ENCODE data around the gene RGS13. TPM values are rescaled to one million over a fixed set of nuclear protein-coding genes. Genes with fewer than 3 reads are reported as not detected.

The RGS13 gene
- total RNA-seq (under 1 TPM in 2 of 9 donors, not detected in 7; 0.06 to 0.51 TPM), polyA plus RNA-seq (under 1 TPM in 1 of 3 donors, not detected in 2; 0.13 TPM)
- long read RNA-seq, donor 1: 0 reads
- long read RNA-seq, donor 2: 0 reads
- long read RNA-seq, donor 3: 0 reads
- long read RNA-seq, donor 4: 0 reads
- long read RNA-seq, donor 5: 0 reads
- long read RNA-seq, donor 6: 0 reads
- long read RNA-seq, donor 7: 0 reads
- long read RNA-seq, donor 8, partial matches to known transcripts: 0 of 1 reads
- long read RNA-seq, donor 8, other reads (novel, unspliced or antisense): 0 of 1 reads
- long read RNA-seq, donor 9: 0 reads
- long read RNA-seq, donor 10: 0 reads

DNA sequence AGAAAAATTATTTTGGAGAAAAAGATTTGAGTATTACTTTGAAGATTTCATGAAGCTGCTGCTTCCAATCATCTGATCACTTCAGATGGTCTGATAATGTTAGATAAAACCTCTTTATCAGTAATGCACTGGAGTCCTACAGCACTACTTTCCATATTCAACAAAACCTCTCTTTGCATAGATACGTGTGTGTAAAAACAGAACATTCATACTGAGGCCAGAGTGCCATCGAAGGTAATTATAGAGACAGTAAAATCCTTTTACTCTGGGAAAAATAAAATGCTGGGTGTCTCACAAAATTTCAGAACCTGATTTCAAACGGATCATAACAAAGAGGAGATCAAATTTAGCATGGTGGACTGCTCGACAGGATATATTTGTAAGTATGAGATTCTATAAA lies at the start of gene RGS13:
Gene RGS13, plus strand, starts transcription at position 209 of the 400 bp plus-strand sequence. CDS start 8,188 bp downstream, outside the sequence.
- intact Hi-C loops (cut with DNase I): no loop called here
- Histone ChIP-seq H3K36me3 (replicated peaks in 1 of 2) (no peaks in the 10 kb centered on the region), H3K27me3 (no peaks in the 10 kb centered on the region), H3K27ac (no peak within 1 kb of the TSS), H3K4me1 (replicated peaks in 1 of 2) (peaks cover 6 to 13% of the 10 kb centered on the region in 2 donors), H3K9me3 (replicated peaks in 1 of 3) (no peaks in the 10 kb centered on the region), H3K4me3 (no peak within 1 kb of the TSS)
- 83 to 87% (median 87%) methylated on average over 4 of the region's 4 CpGs for WGBS, 4 donors
- TF ChIP-seq, protein P1, sequence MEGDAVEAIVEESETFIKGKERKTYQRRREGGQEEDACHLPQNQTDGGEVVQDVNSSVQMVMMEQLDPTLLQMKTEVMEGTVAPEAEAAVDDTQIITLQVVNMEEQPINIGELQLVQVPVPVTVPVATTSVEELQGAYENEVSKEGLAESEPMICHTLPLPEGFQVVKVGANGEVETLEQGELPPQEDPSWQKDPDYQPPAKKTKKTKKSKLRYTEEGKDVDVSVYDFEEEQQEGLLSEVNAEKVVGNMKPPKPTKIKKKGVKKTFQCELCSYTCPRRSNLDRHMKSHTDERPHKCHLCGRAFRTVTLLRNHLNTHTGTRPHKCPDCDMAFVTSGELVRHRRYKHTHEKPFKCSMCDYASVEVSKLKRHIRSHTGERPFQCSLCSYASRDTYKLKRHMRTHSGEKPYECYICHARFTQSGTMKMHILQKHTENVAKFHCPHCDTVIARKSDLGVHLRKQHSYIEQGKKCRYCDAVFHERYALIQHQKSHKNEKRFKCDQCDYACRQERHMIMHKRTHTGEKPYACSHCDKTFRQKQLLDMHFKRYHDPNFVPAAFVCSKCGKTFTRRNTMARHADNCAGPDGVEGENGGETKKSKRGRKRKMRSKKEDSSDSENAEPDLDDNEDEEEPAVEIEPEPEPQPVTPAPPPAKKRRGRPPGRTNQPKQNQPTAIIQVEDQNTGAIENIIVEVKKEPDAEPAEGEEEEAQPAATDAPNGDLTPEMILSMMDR (IDR thresholded peaks at IDR 0.05): no peak
- TF ChIP-seq POLR2A (IDR thresholded peaks at IDR 0.05): no peak
- DNase-seq: no peak

GRCh38 chr1:192587386-192588266 lies 48.3 kb upstream of the RGS13 start:
- H3K27me3 ChIP-seq: no peaks in the 10 kb centered on the region
- H3K36me3 ChIP-seq (replicated peaks in 1 of 2): no peaks in the 10 kb centered on the region
- WGBS, 4 donors: 79 to 82% (median 81%) methylated on average over 5 of the region's 5 CpGs
- DNase-seq: no peak
- no peak overlapping the region for H3K27ac ChIP-seq
- no peak for TF ChIP-seq POLR2A (IDR thresholded peaks at IDR 0.05)
- TF ChIP-seq, protein P1 (IDR thresholded peaks at IDR 0.05): no peak
- no peaks in the 10 kb centered on the region for H3K9me3 ChIP-seq (replicated peaks in 1 of 3)
- H3K4me3 ChIP-seq: no peak overlapping the region
- no peaks in the 10 kb centered on the region for H3K4me1 ChIP-seq (replicated peaks in 1 of 2)
- intact Hi-C loops (cut with DNase I): no loop called here

DNA sequence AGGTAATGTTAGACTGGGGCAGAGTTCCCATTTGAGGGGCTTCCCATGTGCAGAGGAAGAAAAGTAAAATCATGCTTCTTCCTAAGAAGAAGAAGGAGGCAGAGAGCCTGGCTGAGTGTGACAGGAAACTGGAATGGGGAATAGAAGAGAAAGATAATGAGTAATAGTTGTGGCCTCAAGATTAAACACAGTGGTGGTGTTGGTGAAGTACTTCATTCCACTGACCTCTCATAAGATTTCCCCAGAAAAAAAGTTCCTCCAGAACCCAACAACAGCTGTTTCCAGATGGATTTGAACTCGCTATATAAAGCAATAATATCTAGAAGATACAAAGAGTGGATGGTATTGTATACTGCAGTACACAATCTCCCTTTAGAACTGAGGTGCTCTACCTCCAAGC lies 47.4 kb upstream of the RGS13 start:
- Histone ChIP-seq H3K36me3 (replicated peaks in 1 of 2) (no peaks in the 10 kb centered on the region), H3K4me3 (no peak overlapping the region), H3K27me3 (no peaks in the 10 kb centered on the region), H3K27ac (no peak overlapping the region), H3K4me1 (replicated peaks in 1 of 2) (no peaks in the 10 kb centered on the region), H3K9me3 (replicated peaks in 1 of 3) (no peaks in the 10 kb centered on the region)
- intact Hi-C loops (cut with DNase I): no loop called here
- TF ChIP-seq, protein P1 (IDR thresholded peaks at IDR 0.05): no peak
- TF ChIP-seq POLR2A (IDR thresholded peaks at IDR 0.05): no peak
- 64 to 86% (median 79%) methylated on average over 1 of the region's 1 CpG for WGBS, 4 donors
- no peak for DNase-seq

DNA sequence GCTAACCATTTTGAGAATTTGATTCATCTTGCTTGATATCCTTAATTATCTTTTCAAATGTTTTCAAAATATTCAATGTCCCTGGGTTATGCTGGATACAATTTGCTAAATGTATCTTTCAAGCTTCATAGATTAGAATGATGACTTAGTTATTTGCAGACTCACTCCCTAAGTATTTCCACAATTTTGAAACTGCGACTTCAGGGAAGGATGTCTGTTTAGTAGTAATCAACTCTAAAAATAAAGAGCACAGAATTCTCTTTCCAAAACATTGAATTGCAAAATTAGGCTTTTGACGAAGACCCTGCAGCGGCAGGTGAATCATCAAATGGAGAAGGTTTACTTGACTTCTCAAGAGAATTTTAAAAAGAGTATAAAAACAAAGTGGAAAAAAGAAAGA lies 46.1 kb upstream of the RGS13 start:
- Histone ChIP-seq H3K27me3 (no peaks in the 10 kb centered on the region), H3K4me1 (replicated peaks in 1 of 2) (no peaks in the 10 kb centered on the region), H3K36me3 (replicated peaks in 1 of 2) (no peaks in the 10 kb centered on the region), H3K27ac (peak overlapping the region in 1 of 5 donors; percentile 24), H3K4me3 (no peak overlapping the region), H3K9me3 (replicated peaks in 1 of 3) (no peaks in the 10 kb centered on the region)
- intact Hi-C loops (cut with DNase I): no loop called here
- WGBS, 4 donors: 78 to 87% (median 82%) methylated on average over 3 of the region's 3 CpGs
- TF ChIP-seq, protein P1 (IDR thresholded peaks at IDR 0.05): no peak
- no peak for TF ChIP-seq POLR2A (IDR thresholded peaks at IDR 0.05)
- DNase-seq: no peak

All from adrenal gland (tissue), 19 donors.